DOHH2 (cell line): ENCODE results near the gene STARD8.

Source experiments
- H3F3A ChIP-seq: fragments of 200-600 bp; sonication (generic), shearing (Covaris generic); 2 replicates; pipeline ENCODE4 v1.6.0; 2016; ENCODE audit warnings: antibody characterized with exemption, mild to moderate bottlenecking; ENCODE audit not compliant: control insufficient read depth, insufficient read depth
- H3K27ac ChIP-seq: fragments of 200-600 bp; sonication (generic); 2 replicates; pipeline ENCODE4 v1.5.1; 2014; ENCODE audit warnings: low read depth, mild to moderate bottlenecking, low read length, moderate library complexity
- H3K27me3 ChIP-seq: fragments of 200-600 bp; sonication (generic); 2 replicates; pipeline ENCODE4 v1.6.1; 2014; ENCODE audit warnings: mild to moderate bottlenecking, low read length, mixed read lengths; ENCODE audit not compliant: control insufficient read depth
- H3K36me3 ChIP-seq: fragments of 200-600 bp; sonication (generic); 2 replicates; pipeline ENCODE4 v1.6.1; 2014; ENCODE audit warnings: mild to moderate bottlenecking, low read length, moderate library complexity, mixed read lengths; ENCODE audit not compliant: control insufficient read depth
- H3K4me1 ChIP-seq: fragments of 200-600 bp; sonication (generic); 2 replicates; pipeline ENCODE4 v1.6.1; 2014; ENCODE audit warnings: mild to moderate bottlenecking, low read length, mixed read lengths; ENCODE audit not compliant: control insufficient read depth
- H3K4me2 ChIP-seq: fragments of 200-600 bp; sonication (generic); 2 replicates; pipeline ENCODE4 v1.6.0; 2014; ENCODE audit warnings: mild to moderate bottlenecking, low read length, moderate library complexity
- H3K4me3 ChIP-seq: fragments of 200-600 bp; sonication (generic); 2 replicates; pipeline ENCODE4 v1.5.1; 2014; ENCODE audit warnings: mild to moderate bottlenecking, low read length, mixed read lengths
- H3K79me2 ChIP-seq: fragments of 200-600 bp; sonication (generic); 2 replicates; pipeline ENCODE4 v1.6.1; 2014; ENCODE audit warnings: mild to moderate bottlenecking, low read length, mixed read lengths; ENCODE audit not compliant: control insufficient read depth
- H3K9me2 ChIP-seq: fragments of 200-600 bp; sonication (generic); replicated peaks from 2 replicates; pipeline ENCODE4 v1.6.1; 2014; ENCODE audit warnings: mild to moderate bottlenecking, low read length, mixed read lengths; ENCODE audit not compliant: control insufficient read depth
- H3K9me3 ChIP-seq: fragments of 200-600 bp; sonication (generic); 2 replicates; pipeline ENCODE4 v1.6.1; 2014; ENCODE audit warnings: antibody characterized with exemption, low read length, mixed read lengths; ENCODE audit not compliant: control insufficient read depth, insufficient read depth
- H4K20me1 ChIP-seq: fragments of 200-600 bp; sonication (generic); 2 replicates; pipeline ENCODE4 v1.6.0; 2014; ENCODE audit warnings: low read depth, mild to moderate bottlenecking, antibody characterized with exemption, low read length, moderate library complexity; ENCODE audit not compliant: control insufficient read depth, insufficient read depth
- CTCF ChIP-seq: fragments of 200-600 bp; sonication (generic); IDR thresholded peaks from one replicate; pipeline ENCODE4 v1.5.1; 2014; ENCODE audit warnings: antibody characterized with exemption, mild to moderate bottlenecking, low read depth, low read length; ENCODE audit not compliant: poor library complexity, severe bottlenecking
- EZH2phosphoT487 ChIP-seq: fragments of 200-600 bp; sonication (generic); IDR thresholded peaks from 2 replicates; pipeline ENCODE4 v1.6.1; 2017; ENCODE audit warnings: borderline replicate concordance, mild to moderate bottlenecking, antibody characterized with exemption, low read length, moderate library complexity, mixed read lengths

The STARD8 gene

GRCh38 chrX:68665502-68665901, 18.0 kb downstream of the STARD8 start:
- Histone ChIP-seq H3K27ac (no peak overlapping the region), H3K9me2 (no peaks in the 10 kb centered on the region)

GRCh38 chrX:68666580-68666979, 19.1 kb downstream of the STARD8 start:
- no peak overlapping the region for H3K4me3 ChIP-seq
- no peaks in the 10 kb centered on the region for H3K79me2 ChIP-seq
- H3K36me3 ChIP-seq, result no peaks in the 10 kb centered on the region
- H3F3A ChIP-seq, result no peaks in the 10 kb centered on the region
- H3K4me2 ChIP-seq, result no peak overlapping the region
- no peaks in the 10 kb centered on the region for H3K4me1 ChIP-seq
- TF ChIP-seq EZH2phosphoT487, result no peak
- TF ChIP-seq CTCF, result no peak
- H3K27ac ChIP-seq, result no peak overlapping the region
- H3K9me2 ChIP-seq, result no peaks in the 10 kb centered on the region
- H4K20me1 ChIP-seq, result no peaks in the 10 kb centered on the region
- no peaks in the 10 kb centered on the region for H3K27me3 ChIP-seq
- H3K9me3 ChIP-seq, result no peaks in the 10 kb centered on the region

More at GRCh38 chrX:68665502-68665901, 18.0 kb downstream of the STARD8 start:
- no peaks in the 10 kb centered on the region for H3K36me3 ChIP-seq
- H3K27me3 ChIP-seq, result no peaks in the 10 kb centered on the region
- no peaks in the 10 kb centered on the region for H4K20me1 ChIP-seq
- no peak overlapping the region for H3K4me3 ChIP-seq
- H3F3A ChIP-seq, result no peaks in the 10 kb centered on the region
- H3K79me2 ChIP-seq, result no peaks in the 10 kb centered on the region
- no peak overlapping the region for H3K4me2 ChIP-seq
- H3K9me3 ChIP-seq, result no peaks in the 10 kb centered on the region
- TF ChIP-seq CTCF, result no peak
- no peak for TF ChIP-seq EZH2phosphoT487
- H3K4me1 ChIP-seq, result no peaks in the 10 kb centered on the region

DNA sequence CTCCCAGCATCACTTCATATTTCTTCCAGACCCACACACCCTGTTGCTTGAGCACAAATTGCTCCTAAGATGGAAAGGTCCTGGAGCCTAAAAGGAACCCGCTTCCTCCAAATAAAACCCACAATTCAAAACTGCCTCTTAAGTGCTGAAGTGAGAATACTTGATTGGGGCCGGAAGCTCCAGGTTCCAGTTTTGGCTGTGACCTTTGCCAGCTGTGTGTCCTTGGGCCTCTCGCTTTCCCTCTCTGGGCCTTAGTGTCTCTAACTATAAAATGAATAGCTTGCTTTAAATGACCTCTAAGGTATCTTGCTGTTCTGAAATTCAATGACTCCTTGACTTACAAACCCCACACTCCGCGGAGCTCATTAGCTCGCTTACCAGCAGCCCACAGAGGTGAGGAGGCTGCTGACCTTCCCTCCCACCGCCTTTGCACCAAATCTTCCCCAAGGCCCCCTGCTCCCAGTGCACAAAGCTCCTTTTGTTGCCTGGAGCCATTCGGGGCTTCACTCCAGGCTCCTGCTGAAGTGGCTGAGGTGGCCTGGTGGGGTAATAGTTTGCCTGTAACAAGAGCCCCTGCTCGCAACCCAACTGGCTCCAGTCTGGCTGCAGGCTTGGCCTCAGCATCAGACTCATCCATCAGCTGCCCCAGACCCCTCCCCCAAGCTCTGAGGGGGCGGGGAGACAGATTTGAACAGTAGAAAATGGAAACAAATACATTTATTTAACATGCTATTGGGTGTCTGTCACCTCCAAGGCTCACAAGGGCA, 21.8 kb downstream of the STARD8 start:
- no peaks in the 10 kb centered on the region for H4K20me1 ChIP-seq
- TF ChIP-seq EZH2phosphoT487, result no peak
- TF ChIP-seq CTCF, result no peak
- H3K4me1 ChIP-seq, result no peaks in the 10 kb centered on the region
- no peaks in the 10 kb centered on the region for H3K9me2 ChIP-seq
- H3K9me3 ChIP-seq, result no peaks in the 10 kb centered on the region
- no peaks in the 10 kb centered on the region for H3K27me3 ChIP-seq
- no peak overlapping the region for H3K4me3 ChIP-seq
- H3F3A ChIP-seq, result no peaks in the 10 kb centered on the region
- no peaks in the 10 kb centered on the region for H3K36me3 ChIP-seq
- H3K79me2 ChIP-seq, result no peaks in the 10 kb centered on the region
- no peak overlapping the region for H3K4me2 ChIP-seq
- no peak overlapping the region for H3K27ac ChIP-seq
